A549 (cell line): Measurements from ENCODE around the gene RABGAP1. TPM values are rescaled to one million over a fixed set of nuclear protein-coding genes. Genes with fewer than 3 reads are reported as not detected.

Source experiments
- ATAC-seq, 2 experiments: fragments of 200-7000 bp in 1 of 2; fragments of >200 bp in 1 of 2; cut with Nextera tagmentation in 1 of 2; cut with Tn5 transposase in 1 of 2; 3 replicates each; pipeline versions ENCODE4 v1.8.0 to v1.9.1; 2018 to 2020; ENCODE audit warnings: mild to moderate bottlenecking in 1 of 2, moderate library complexity in 1 of 2
- CTCF ChIA-PET: fragments of 300-600 bp; sonication (Branson Sonifier 250); formaldehyde crosslinking; extraction: SDS; loops from one replicate; lab custom pipeline; 2021; ENCODE audit warnings: antibody characterized with exemption, inconsistent platforms; lab: Yijun Ruan, JAX
- POLR2A ChIA-PET: fragments of 350-600 bp; formaldehyde crosslinking; extraction: SDS; loops from one replicate; lab custom pipeline; 2021; ENCODE audit warnings: antibody characterized with exemption, inconsistent platforms; lab: Yijun Ruan, JAX
- DNase-seq, 2 experiments: peaks; one replicate each; pipeline versions ENCODE4 v3.0.0 to v3.0.0-alpha.2; 2011 to 2016; ENCODE audit warnings: low read depth in 1 of 2, low spot score in 1 of 2
- FAIRE-seq: peaks from 2 replicates; lab custom pipeline; 2011; peaks lifted over from hg19 to GRCh38; lab: Jason Lieb, UNC
- H3K27ac ChIP-seq, 2 experiments: fragments of >200 bp; sonication (Bioruptor Twin); formaldehyde crosslinking; 3 replicates each; pipeline ENCODE4 v1.5.1; 2016 to 2017
- H3K4me1 ChIP-seq: fragments of >200 bp; sonication (Bioruptor Twin); formaldehyde crosslinking; 3 replicates; pipeline ENCODE4 v1.6.1; 2016
- H3K4me2 ChIP-seq: fragments of >200 bp; sonication (Bioruptor Twin); formaldehyde crosslinking; 3 replicates; pipeline ENCODE4 v1.6.1; 2016
- H3K4me3 ChIP-seq: fragments of >200 bp; sonication (Bioruptor Twin); formaldehyde crosslinking; 3 replicates; pipeline ENCODE4 v1.5.1; 2016
- H3K9me3 ChIP-seq: fragments of >200 bp; sonication (Bioruptor Twin); formaldehyde crosslinking; 3 replicates; pipeline ENCODE4 v1.6.1; 2016
- E2F6 ChIP-seq: IDR thresholded peaks from 2 replicates; pipeline ENCODE4 v1.6.1; 2012; ENCODE audit warnings: low read depth, borderline replicate concordance
- EP300 ChIP-seq, 2 experiments: fragments of >200 bp; sonication (Bioruptor Twin); formaldehyde crosslinking; IDR thresholded peaks; 2 replicates in 1 of 2; 3 replicates in 1 of 2; pipeline ENCODE4 v1.6.1; 2016 to 2017
- FOSL2 ChIP-seq, 2 experiments: fragments of 450-650 bp in 1 of 2; fragments of >200 bp in 1 of 2; sonication (Bioruptor Twin) in 1 of 2; formaldehyde crosslinking; IDR thresholded peaks; 2 replicates each; pipeline versions ENCODE4 v1.5.0 to v1.6.1; 2016 to 2020; ENCODE audit warnings: mild to moderate bottlenecking in 1 of 2, moderate library complexity in 1 of 2
- FOXS1 ChIP-seq: fragments of 250-450 bp; sonication (Bioruptor Pico); IDR thresholded peaks from 2 replicates; pipeline ENCODE4 v1.5.0; 2020; ENCODE audit warnings: mild to moderate bottlenecking, moderate library complexity
- POLR2A ChIP-seq: IDR thresholded peaks from 2 replicates; pipeline ENCODE4 v1.6.1; 2012; ENCODE audit warnings: mild to moderate bottlenecking, low read length
- RAD21 ChIP-seq, 2 experiments: fragments of >200 bp in 1 of 2; sonication (Bioruptor Twin) in 1 of 2; formaldehyde crosslinking in 1 of 2; IDR thresholded peaks in 1 of 2; conservative IDR thresholded peaks in 1 of 2; 2 replicates in 1 of 2; 3 replicates in 1 of 2; pipeline ENCODE4 v1.6.1; 2012 to 2018; ENCODE audit warnings: inconsistent platforms in 1 of 2
- RARB ChIP-seq: fragments of 250-450 bp; sonication (Bioruptor Pico); IDR thresholded peaks from 2 replicates; pipeline ENCODE4 v1.8.0; 2021; ENCODE audit warnings: mild to moderate bottlenecking, moderate library complexity
- RNF2 ChIP-seq: fragments of 200-600 bp; sonication (generic); IDR thresholded peaks from 2 replicates; pipeline ENCODE4 v1.6.1; 2016; ENCODE audit warnings: low read depth, mild to moderate bottlenecking, antibody characterized with exemption, moderate library complexity, borderline replicate concordance
- TFCP2L1 ChIP-seq: fragments of 250-450 bp; sonication (Bioruptor Pico); IDR thresholded peaks from 2 replicates; pipeline ENCODE4 v1.5.0; 2021; ENCODE audit warnings: mild to moderate bottlenecking
- TP53 ChIP-seq: fragments of 250-450 bp; sonication (Bioruptor Pico); IDR thresholded peaks from 2 replicates; pipeline ENCODE4 v1.5.0; 2021; ENCODE audit warnings: mild to moderate bottlenecking, moderate library complexity
- ZFP36 ChIP-seq: fragments of 450-650 bp; IDR thresholded peaks from 2 replicates; pipeline ENCODE4 v1.6.1; 2014; ENCODE audit warnings: borderline replicate concordance; ENCODE audit not compliant: partially characterized antibody
- ZSCAN20 ChIP-seq: fragments of 250-450 bp; sonication (Bioruptor Pico); IDR thresholded peaks from 2 replicates; pipeline ENCODE4 v1.8.0; 2022; ENCODE audit warnings: mild to moderate bottlenecking, moderate library complexity
- WGBS: methylation state at CpG from one replicate; pipeline ENCODE4 v1.1.6; 2017; ENCODE audit errors: missing lambda C conversion rate; 5-methylcytosine and 5-hydroxymethylcytosine counted together
- polyA plus RNA-seq, 4 experiments: library from polyadenylated mRNA; depleted of rRNA in 3 of 4; stranded (reverse); fragments of >200 nt; fragmentation: RNase III in 1 of 4; extraction: RNeasy Plus Mini Kit Qiagen cat#74134 plus additional on column Dnase treatment in 1 of 4; gene quantifications; 2 replicates in 3 of 4; 3 replicates in 1 of 4; pipeline ENCODE4 v1.2.3, GENCODE V29; 2011 to 2017
- TF ChIP-seq, protein P1 (sequence below): IDR thresholded peaks from 2 replicates; pipeline ENCODE4 v1.6.1; 2012
- TF ChIP-seq, protein P2 (sequence below): fragments of >200 bp; sonication (Bioruptor Twin); formaldehyde crosslinking; IDR thresholded peaks from 3 replicates; pipeline ENCODE4 v1.6.1; 2016
- TF ChIP-seq, protein P3 (sequence below): fragments of 250-450 bp; sonication (Bioruptor Pico); IDR thresholded peaks from 2 replicates; pipeline ENCODE4 v1.5.0; 2021; ENCODE audit warnings: mild to moderate bottlenecking, moderate library complexity, borderline replicate concordance
- TF ChIP-seq, protein P4 (sequence below): fragments of 200-600 bp; sonication (generic); IDR thresholded peaks from 2 replicates; pipeline ENCODE4 v1.6.1; 2016; ENCODE audit warnings: antibody characterized with exemption, mild to moderate bottlenecking, moderate library complexity

RABGAP1 gene
- polyA plus RNA-seq, 2 of the 4 experiments (the other 2 are of a cell fraction), result 17.5 to 39.9 TPM

DNA sequence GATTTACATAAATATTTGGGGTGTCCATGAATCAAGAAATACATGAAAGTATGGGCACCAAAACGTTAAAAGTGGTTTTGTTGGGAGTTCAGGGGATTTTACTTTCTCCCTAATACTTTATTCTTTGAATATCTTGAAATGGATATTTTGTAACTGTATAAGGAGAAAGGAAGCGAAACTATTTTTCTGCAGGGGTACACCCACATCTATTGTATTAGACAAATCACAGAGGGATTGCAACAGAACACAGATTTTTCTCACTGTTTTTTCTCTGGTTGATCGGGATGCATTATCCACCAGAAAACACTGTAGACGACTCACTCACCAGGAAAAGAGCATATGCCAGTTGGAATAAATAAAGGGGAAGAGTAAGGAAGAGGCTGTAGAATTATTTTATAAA lies 1.2 kb upstream of the RABGAP1 start:
- POLR2A ChIA-PET, result interaction anchor here (2.2 to 2.8 kb wide), 2 partner anchors 8 to 35 kb away, joined by 28 to 54 read pairs; partner anchors contain the start of genes RC3H2 and ZBTB26
- WGBS, result 86% methylated on average over 4 of the region's 4 CpGs
- Histone ChIP-seq H3K4me2 (no peak overlapping the region), H3K9me3 (no peaks in the 10 kb centered on the region), H3K4me1 (peaks cover 18% of the 10 kb centered on the region; the same call in 2 of the 3 replicates), H3K27ac (no peak overlapping the region), H3K4me3 (no peak overlapping the region)
- FAIRE-seq (no peak), DNase-seq (no peak), ATAC-seq (no peak)
- no peak for TF ChIP-seq TFCP2L1
- TF ChIP-seq TP53, result no peak
- TF ChIP-seq ZFP36, result no peak
- TF ChIP-seq, protein P1, sequence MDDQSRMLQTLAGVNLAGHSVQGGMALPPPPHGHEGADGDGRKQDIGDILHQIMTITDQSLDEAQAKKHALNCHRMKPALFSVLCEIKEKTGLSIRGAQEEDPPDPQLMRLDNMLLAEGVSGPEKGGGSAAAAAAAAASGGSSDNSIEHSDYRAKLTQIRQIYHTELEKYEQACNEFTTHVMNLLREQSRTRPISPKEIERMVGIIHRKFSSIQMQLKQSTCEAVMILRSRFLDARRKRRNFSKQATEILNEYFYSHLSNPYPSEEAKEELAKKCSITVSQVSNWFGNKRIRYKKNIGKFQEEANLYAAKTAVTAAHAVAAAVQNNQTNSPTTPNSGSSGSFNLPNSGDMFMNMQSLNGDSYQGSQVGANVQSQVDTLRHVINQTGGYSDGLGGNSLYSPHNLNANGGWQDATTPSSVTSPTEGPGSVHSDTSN, result no peak
- TF ChIP-seq, protein P2, sequence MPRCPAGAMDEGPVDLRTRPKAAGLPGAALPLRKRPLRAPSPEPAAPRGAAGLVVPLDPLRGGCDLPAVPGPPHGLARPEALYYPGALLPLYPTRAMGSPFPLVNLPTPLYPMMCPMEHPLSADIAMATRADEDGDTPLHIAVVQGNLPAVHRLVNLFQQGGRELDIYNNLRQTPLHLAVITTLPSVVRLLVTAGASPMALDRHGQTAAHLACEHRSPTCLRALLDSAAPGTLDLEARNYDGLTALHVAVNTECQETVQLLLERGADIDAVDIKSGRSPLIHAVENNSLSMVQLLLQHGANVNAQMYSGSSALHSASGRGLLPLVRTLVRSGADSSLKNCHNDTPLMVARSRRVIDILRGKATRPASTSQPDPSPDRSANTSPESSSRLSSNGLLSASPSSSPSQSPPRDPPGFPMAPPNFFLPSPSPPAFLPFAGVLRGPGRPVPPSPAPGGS, result no peak
- TF ChIP-seq RARB (CRISPR knock-in tag), result no peak
- TF ChIP-seq EP300 (IDR thresholded peaks at IDR 0.05), result no peak
- TF ChIP-seq E2F6, result no peak
- TF ChIP-seq FOSL2 (IDR thresholded peaks at IDR 0.05), result no peak
- TF ChIP-seq FOSL2 (CRISPR knock-in tag; IDR thresholded peaks at IDR 0.05), result no peak
- TF ChIP-seq FOXS1 (CRISPR knock-in tag), result no peak
- TF ChIP-seq, protein P3, sequence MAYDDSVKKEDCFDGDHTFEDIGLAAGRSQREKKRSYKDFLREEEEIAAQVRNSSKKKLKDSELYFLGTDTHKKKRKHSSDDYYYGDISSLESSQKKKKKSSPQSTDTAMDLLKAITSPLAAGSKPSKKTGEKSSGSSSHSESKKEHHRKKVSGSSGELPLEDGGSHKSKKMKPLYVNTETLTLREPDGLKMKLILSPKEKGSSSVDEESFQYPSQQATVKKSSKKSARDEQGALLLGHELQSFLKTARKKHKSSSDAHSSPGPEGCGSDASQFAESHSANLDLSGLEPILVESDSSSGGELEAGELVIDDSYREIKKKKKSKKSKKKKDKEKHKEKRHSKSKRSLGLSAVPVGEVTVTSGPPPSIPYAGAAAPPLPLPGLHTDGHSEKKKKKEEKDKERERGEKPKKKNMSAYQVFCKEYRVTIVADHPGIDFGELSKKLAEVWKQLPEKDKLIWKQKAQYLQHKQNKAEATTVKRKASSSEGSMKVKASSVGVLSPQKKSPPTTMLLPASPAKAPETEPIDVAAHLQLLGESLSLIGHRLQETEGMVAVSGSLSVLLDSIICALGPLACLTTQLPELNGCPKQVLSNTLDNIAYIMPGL (CRISPR knock-in tag), result no peak
- CTCF ChIA-PET, result no interaction called here

DNA sequence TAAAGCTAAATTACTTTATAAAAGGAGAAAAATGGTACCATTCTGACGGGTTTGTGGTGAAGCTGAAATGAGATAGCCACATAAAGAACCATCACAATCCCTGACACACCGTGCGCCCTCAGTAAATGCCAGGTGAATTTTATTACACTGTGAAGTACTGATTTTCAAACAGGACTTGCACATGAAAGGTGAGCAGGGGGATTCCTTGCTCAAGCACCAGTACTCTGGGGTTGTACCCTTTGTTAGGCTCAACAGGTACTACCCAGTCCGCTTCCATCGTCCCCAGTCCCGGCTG lies 419 bp upstream of the RABGAP1 start:
- CTCF ChIA-PET, result interaction anchor here (1.0 kb wide), 1 partner anchor 10 kb away, joined by 3 read pairs; no protein-coding TSS in a partner anchor
- H3K9me3 ChIP-seq, result no peaks in the 10 kb centered on the region
- FAIRE-seq (no peak), DNase-seq (no peak)
- POLR2A ChIA-PET, result interaction anchor here (0.6 to 2.8 kb wide), 19 partner anchors 9 to 112 kb away, joined by 3 to 54 read pairs (median 4); partner anchors contain the start of genes PDCL, RC3H2, ZBTB26 and ZBTB6
- peak overlapping the region; percentile 36 for H3K4me3 ChIP-seq
- H3K4me1 ChIP-seq, result peaks cover 18% of the 10 kb centered on the region; the same call in 2 of the 3 replicates
- H3K4me2 ChIP-seq, result peak overlapping the region; percentile 89
- WGBS, result 32% methylated on average over 6 of the region's 6 CpGs
- TF ChIP-seq ZSCAN20 (no peak), RNF2 (no peak), FOXS1 (CRISPR knock-in tag) (no peak), POLR2A (peak; percentile 37; the same call in 1 of the 2 replicates)
- TF ChIP-seq, all 56 proteins: peak for 1
- ATAC-seq, result no peak; a peak in 1 of 6 replicates
- peak overlapping the region; percentile 74 for H3K27ac ChIP-seq

DNA sequence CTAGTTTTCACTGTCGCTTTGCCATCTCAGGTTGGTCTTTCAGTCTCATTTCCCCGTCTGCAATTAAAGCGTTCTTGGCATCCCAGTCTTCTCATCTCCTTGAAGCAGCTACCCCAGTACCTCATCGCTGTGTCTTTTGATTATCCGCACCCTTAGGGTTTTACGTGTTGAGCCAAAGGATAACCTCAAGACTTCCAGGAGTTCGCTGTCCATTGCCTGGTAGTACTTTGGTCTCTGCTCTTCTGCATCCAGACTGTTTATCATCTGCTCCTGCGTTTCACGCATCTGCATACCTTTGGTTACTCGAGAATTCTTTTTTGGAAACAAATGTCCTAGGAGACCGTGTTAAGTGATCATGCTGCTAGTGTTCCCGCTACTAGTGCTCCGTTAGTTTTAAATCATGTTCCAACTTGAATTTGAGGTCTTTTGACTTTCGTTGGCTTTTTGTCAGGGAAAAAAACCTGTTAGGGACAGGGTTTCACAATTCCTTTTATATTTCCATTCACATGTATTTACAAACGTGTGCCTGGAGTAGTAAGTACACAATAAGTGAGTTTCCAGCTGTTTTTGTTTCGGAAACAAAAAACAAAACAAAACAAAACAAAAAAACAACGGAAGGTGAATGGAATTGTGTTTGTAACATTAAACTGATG lies 888 bp downstream of the RABGAP1 start:
- TF ChIP-seq, protein P4, sequence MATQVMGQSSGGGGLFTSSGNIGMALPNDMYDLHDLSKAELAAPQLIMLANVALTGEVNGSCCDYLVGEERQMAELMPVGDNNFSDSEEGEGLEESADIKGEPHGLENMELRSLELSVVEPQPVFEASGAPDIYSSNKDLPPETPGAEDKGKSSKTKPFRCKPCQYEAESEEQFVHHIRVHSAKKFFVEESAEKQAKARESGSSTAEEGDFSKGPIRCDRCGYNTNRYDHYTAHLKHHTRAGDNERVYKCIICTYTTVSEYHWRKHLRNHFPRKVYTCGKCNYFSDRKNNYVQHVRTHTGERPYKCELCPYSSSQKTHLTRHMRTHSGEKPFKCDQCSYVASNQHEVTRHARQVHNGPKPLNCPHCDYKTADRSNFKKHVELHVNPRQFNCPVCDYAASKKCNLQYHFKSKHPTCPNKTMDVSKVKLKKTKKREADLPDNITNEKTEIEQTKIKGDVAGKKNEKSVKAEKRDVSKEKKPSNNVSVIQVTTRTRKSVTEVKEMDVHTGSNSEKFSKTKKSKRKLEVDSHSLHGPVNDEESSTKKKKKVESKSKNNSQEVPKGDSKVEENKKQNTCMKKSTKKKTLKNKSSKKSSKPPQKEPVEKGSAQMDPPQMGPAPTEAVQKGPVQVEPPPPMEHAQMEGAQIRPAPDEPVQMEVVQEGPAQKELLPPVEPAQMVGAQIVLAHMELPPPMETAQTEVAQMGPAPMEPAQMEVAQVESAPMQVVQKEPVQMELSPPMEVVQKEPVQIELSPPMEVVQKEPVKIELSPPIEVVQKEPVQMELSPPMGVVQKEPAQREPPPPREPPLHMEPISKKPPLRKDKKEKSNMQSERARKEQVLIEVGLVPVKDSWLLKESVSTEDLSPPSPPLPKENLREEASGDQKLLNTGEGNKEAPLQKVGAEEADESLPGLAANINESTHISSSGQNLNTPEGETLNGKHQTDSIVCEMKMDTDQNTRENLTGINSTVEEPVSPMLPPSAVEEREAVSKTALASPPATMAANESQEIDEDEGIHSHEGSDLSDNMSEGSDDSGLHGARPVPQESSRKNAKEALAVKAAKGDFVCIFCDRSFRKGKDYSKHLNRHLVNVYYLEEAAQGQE, result peak; percentile 54
- no peak for TF ChIP-seq RAD21 (conservative IDR thresholded peaks at IDR 0.05 in 1 of 2, IDR thresholded peaks at IDR 0.05 in 1 of 2)
- peak; percentile 21; a peak in 5 of 6 replicates for ATAC-seq
- peak in 1 of 2 experiments; percentile 20 for DNase-seq
- Histone ChIP-seq H3K27ac (peak overlapping the region; percentile 87 to 92), H3K4me2 (peak overlapping the region; percentile 81), H3K4me3 (peak overlapping the region; percentile 56), H3K4me1 (peaks cover 23% of the 10 kb centered on the region; the same call in 2 of the 3 replicates), H3K9me3 (no peaks in the 10 kb centered on the region)
- no peak for FAIRE-seq
- POLR2A ChIA-PET, result interaction anchor here (1.3 to 2.8 kb wide), 12 partner anchors 10 to 113 kb away, joined by 3 to 54 read pairs (median 6); partner anchors contain the start of genes PDCL, RC3H2, ZBTB26 and ZBTB6
- CTCF ChIA-PET, result interaction anchor here (1.2 kb wide), 1 partner anchor 14 kb away, joined by 3 read pairs; no protein-coding TSS in a partner anchor
- 14% methylated on average over 17 of the region's 17 CpGs for WGBS
